ENCODE measurements around the gene BAG2. TPM values are rescaled to one million over a fixed set of nuclear protein-coding genes. Genes with fewer than 3 reads are reported as not detected.
A peak's percentile ranks its signal among the peaks of the same experiment; 100 is the strongest.

Gene BAG2
- total RNA-seq, 1 donor: 32.8 TPM

DNA sequence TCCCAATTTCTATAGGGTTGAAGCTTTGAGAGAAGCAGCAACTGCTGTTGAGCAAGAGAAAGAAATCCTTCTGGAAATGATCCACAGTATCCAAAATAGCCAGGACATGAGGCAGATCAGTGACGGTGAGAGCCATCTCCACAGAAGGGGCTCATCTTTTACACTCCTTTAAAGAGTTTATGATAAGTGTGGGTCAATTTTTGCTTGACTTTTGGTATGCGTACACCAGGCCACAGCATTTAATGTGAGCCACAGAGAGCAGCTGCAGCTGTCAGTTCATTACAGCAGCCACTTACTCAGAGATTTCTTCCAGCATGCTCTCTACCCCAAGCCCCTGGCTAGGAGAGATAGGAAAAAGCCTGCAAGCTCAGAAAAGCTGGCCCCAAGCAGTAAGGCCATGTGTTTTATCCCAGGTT is 9.9 kb downstream of the BAG2 start:
- TF ChIP-seq, protein P1, sequence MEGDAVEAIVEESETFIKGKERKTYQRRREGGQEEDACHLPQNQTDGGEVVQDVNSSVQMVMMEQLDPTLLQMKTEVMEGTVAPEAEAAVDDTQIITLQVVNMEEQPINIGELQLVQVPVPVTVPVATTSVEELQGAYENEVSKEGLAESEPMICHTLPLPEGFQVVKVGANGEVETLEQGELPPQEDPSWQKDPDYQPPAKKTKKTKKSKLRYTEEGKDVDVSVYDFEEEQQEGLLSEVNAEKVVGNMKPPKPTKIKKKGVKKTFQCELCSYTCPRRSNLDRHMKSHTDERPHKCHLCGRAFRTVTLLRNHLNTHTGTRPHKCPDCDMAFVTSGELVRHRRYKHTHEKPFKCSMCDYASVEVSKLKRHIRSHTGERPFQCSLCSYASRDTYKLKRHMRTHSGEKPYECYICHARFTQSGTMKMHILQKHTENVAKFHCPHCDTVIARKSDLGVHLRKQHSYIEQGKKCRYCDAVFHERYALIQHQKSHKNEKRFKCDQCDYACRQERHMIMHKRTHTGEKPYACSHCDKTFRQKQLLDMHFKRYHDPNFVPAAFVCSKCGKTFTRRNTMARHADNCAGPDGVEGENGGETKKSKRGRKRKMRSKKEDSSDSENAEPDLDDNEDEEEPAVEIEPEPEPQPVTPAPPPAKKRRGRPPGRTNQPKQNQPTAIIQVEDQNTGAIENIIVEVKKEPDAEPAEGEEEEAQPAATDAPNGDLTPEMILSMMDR (IDR thresholded peaks at IDR 0.05; ENCODE audit: insufficient read depth, low read depth, low read length): no peak
- no peak overlapping the region for H3K4me3 ChIP-seq (ENCODE audit: low read depth, low read length)
- peak; percentile 94 for DNase-seq (ENCODE audit: low read depth)

DNA sequence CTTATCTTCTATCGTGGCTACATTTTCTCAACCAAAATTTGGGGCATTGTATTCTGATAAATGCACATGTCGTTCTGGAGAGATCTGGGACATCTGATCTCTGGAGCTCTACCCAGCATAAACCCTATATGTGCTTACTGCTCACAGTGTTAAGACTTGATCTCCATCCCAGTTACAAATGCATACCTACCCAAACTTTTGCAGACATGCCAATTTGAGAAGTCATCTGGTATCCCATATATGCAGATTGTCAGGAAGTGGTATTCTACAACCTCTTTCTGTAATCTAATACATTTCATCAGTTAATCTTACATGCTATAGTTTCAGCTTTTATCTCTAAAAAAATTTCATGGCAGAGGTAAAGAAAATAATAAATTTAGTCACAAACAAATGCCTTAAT is 11.2 kb downstream of the BAG2 start:
- H3K4me3 ChIP-seq (ENCODE audit: low read depth, low read length): no peak overlapping the region
- TF ChIP-seq, protein P1 (IDR thresholded peaks at IDR 0.05; ENCODE audit: insufficient read depth, low read depth, low read length): no peak
- no peak for DNase-seq (ENCODE audit: low read depth)

DNA sequence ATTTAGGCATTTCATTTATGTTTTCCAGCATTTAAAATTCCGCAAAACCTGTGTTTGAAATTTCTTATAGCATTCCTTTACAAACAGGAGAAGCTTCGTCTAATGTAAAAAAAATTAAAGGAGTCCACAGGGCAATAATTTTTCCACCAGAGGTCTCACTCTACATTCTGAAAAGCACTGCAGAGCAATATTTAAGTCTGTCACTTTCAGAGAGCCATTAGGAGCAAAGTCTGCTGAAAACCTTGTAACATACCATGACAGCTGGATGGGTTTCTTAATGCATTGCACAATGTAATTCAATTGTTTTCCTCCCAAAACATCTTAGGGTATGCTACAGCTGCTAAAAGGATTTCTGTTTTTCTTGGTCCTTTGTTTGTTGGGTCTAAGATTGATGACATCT is 18.0 kb downstream of the BAG2 start:
- peak; percentile 70 for DNase-seq (ENCODE audit: low read depth)
- TF ChIP-seq, protein P1 (IDR thresholded peaks at IDR 0.05; ENCODE audit: insufficient read depth, low read depth, low read length): peak; percentile 52
- no peak overlapping the region for H3K4me3 ChIP-seq (ENCODE audit: low read depth, low read length)

DNA sequence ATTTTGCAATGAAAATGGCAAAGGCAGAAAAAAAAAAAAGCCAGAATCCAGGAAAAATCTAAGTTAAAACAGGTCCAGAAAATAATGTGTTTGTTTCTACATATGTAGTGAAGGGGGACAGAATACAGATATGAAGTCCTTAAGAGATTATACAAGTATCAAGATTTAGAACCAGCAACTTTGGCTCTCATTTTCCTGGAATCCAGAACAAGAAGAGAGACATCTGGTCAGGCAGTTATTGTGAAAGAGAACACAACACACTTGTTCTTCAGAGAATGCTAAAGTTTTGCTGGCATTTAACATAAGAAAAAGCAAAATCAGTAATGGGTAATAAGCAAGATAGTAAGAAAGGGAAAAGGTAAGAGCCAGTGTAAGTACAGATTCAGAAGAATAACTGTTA is 21.1 kb downstream of the BAG2 start:
- TF ChIP-seq, protein P1 (IDR thresholded peaks at IDR 0.05; ENCODE audit: insufficient read depth, low read depth, low read length): no peak
- H3K4me3 ChIP-seq (ENCODE audit: low read depth, low read length): no peak overlapping the region
- peak; percentile 74 for DNase-seq (ENCODE audit: low read depth)

DNA sequence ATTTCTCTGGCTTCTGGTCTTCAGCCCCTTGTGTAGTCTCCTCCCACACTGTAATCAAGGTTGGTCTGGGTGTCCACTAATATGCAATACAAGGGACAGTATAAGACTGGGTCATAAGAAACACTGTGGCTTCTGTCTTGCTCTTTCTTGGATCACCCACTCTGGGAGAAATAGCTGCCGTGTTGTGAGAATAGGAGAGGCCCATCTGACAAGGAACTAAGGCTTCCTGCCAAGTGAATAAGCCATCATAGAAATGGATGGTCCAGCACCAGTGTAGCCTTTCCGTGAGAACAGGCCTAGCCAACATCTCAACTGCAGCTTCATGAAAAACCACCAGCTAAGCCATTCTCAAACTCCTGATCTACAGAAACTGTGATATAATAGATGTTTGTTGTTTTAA is 23.3 kb downstream of the BAG2 start:
- H3K4me3 ChIP-seq (ENCODE audit: low read depth, low read length): no peak overlapping the region
- no peak for DNase-seq (ENCODE audit: low read depth)
- TF ChIP-seq, protein P1 (IDR thresholded peaks at IDR 0.05; ENCODE audit: insufficient read depth, low read depth, low read length): no peak

DNA sequence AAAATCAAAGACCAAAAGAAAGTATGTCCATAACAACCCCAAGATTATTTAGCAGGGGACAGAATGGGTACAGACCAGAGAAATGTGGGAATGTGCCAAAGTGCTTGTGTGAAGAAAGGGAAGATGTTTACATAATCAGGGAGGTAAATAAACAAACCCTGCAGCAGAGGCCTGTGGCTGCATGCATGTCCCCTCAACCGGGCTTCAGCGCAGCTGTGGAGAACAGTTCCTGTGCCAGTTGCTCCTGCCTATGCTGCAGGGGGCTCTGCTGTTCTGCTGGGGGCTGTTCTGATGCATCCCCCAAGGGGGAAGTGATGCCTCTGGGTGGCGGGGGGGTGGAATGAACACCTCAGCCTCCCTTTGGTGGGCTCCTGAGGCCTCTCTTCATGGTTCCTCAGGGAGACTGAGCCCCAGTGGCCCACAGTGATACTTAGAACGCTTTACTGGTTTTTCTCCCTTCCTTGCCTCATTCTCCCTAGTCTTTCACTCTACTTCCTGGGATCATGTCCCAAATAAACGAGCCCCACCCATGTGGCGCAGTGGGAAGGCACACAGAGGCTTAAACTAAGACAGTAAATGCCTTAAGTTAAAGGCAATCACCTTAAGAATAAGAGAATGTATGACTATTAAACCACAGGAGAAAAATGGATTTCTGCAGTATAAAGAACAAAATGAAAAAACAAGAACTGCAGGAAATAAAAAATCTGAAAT is 27.0 kb downstream of the BAG2 start:
- no peak overlapping the region for H3K4me3 ChIP-seq (ENCODE audit: low read depth, low read length)
- TF ChIP-seq, protein P1 (IDR thresholded peaks at IDR 0.05; ENCODE audit: insufficient read depth, low read depth, low read length): no peak
- peak; percentile 64 for DNase-seq (ENCODE audit: low read depth)

DNA sequence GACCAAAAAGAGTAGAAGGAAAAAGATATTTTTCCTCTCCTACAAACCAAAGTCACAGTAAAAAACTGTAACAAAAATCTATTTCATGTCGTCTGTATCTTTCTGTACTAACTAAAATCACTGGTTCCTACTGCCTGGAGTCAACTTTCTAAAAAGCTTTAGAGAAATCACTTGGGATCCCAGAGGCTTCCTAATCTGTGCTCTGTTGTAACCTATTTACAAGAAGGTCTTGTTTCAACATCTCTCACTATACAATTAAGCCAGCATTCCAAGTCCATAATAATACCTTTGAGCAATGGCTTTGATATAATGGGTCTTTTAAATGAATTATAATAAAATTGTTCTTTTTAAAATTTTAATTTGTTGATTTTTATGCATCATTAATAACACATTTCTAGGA is 29.6 kb downstream of the BAG2 start:
- no peak overlapping the region for H3K4me3 ChIP-seq (ENCODE audit: low read depth, low read length)
- TF ChIP-seq, protein P1 (IDR thresholded peaks at IDR 0.05; ENCODE audit: insufficient read depth, low read depth, low read length): no peak
- peak; percentile 41 for DNase-seq (ENCODE audit: low read depth)
